ENCODE data around the gene CDH26.

DNA sequence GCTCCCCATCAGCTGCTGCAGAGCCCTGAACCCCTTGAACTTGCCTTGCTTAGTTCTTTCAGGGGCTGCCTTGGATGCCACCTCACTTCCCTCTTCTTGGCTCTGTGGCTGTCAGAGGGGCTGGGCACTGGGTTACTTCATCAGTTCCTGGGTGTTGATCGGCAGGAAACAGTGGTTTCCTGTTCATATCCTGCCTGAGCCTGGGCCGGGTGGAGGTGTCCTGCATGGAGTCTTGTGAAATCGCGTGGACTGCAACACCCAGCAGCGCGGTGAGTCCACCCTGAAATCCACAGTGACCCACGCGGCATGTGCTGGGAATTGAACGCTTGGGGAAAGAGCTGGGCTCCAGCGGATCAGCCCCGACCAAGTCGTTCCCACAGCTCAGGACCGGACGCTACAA, 97.5 kb downstream of the CDH26 start:
- TF ChIP-seq, protein P1, sequence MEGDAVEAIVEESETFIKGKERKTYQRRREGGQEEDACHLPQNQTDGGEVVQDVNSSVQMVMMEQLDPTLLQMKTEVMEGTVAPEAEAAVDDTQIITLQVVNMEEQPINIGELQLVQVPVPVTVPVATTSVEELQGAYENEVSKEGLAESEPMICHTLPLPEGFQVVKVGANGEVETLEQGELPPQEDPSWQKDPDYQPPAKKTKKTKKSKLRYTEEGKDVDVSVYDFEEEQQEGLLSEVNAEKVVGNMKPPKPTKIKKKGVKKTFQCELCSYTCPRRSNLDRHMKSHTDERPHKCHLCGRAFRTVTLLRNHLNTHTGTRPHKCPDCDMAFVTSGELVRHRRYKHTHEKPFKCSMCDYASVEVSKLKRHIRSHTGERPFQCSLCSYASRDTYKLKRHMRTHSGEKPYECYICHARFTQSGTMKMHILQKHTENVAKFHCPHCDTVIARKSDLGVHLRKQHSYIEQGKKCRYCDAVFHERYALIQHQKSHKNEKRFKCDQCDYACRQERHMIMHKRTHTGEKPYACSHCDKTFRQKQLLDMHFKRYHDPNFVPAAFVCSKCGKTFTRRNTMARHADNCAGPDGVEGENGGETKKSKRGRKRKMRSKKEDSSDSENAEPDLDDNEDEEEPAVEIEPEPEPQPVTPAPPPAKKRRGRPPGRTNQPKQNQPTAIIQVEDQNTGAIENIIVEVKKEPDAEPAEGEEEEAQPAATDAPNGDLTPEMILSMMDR (IDR thresholded peaks at IDR 0.05), result no peak
- TF ChIP-seq EZH2 (IDR thresholded peaks at IDR 0.05; ENCODE audit: borderline replicate concordance, insufficient read depth, low read depth, low read length, poor library complexity, severe bottlenecking), result no peak

Measured in B cell (primary cell).